Heart right ventricle (tissue), 16 donors: Measurements from ENCODE around the gene HLA-DOB. TPM values are rescaled to one million over a fixed set of nuclear protein-coding genes. Genes with fewer than 3 reads are reported as not detected.

Experiments
- ATAC-seq, 8 donors: fragments of 200-7000 bp; cut with Tn5 transposase; one replicate each; pipeline ENCODE4 v1.9.1; 2020; ENCODE audit warnings: mild to moderate bottlenecking in 8 of 8, moderate library complexity in 8 of 8, moderate number of reproducible peaks in 1 of 8
- DNase-seq, 2 donors: peaks; one replicate each; pipeline ENCODE4 v3.0.0-alpha.2; 2020
- H3K27ac ChIP-seq, 10 donors: fragments of 200-600 bp; sonication (generic) in 2 of 10; one replicate each; pipeline versions ENCODE4 v1.5.0 to v1.8.0; 2020 to 2022; ENCODE audit warnings: mild to moderate bottlenecking in 3 of 10
- H3K27me3 ChIP-seq, 7 donors: fragments of 200-600 bp; one replicate each; pipeline ENCODE4 v1.8.0; 2021 to 2022; ENCODE audit warnings: mild to moderate bottlenecking in 2 of 7
- H3K36me3 ChIP-seq, 9 donors: fragments of 200-600 bp; sonication (generic) in 1 of 9; one replicate each; pipeline versions ENCODE4 v1.5.0 to v1.8.0; 2020 to 2022; ENCODE audit warnings: mild to moderate bottlenecking in 2 of 9
- H3K4me1 ChIP-seq, 9 donors: fragments of 200-600 bp; sonication (generic) in 1 of 9; one replicate each; pipeline versions ENCODE4 v1.5.0 to v1.8.0; 2020 to 2022; ENCODE audit warnings: mild to moderate bottlenecking in 4 of 9
- H3K4me3 ChIP-seq, 10 donors: fragments of 200-600 bp; sonication (generic) in 2 of 10; one replicate each; pipeline versions ENCODE4 v1.5.0 to v1.8.0; 2020 to 2022; ENCODE audit warnings: mild to moderate bottlenecking in 7 of 10, moderate library complexity in 2 of 10
- H3K9me3 ChIP-seq, 11 donors: fragments of 200-600 bp in 10 of 11; sonication (generic) in 2 of 11; one replicate each; pipeline versions ENCODE4 v1.5.0 to v1.8.0; 2013 to 2022; ENCODE audit warnings: mild to moderate bottlenecking in 2 of 11, control low read depth in 1 of 11, moderate library complexity in 1 of 11
- CTCF ChIP-seq, 9 donors: fragments of 200-600 bp; sonication (generic) in 2 of 9; IDR thresholded peaks; one replicate each; pipeline versions ENCODE4 v1.5.0 to v1.8.0; 2021 to 2022; ENCODE audit warnings: antibody characterized with exemption in 9 of 9, mild to moderate bottlenecking in 5 of 9, moderate library complexity in 1 of 9
- WGBS, 2 donors: extraction: QIAGEN DNeasy Blood & Tissue Kit; methylation state at CpG; one replicate each; pipeline ENCODE4 v1.1.7; 2013; ENCODE audit warnings: inconsistent platforms in 1 of 2; 5-methylcytosine and 5-hydroxymethylcytosine counted together
- intact Hi-C, 10 donors: fragments of 100-400 bp; cut with DNase I; formaldehyde crosslinking; loops; one replicate each; pipeline versions ENCODE4 v1.11.1 to v1.14.2; 2022
- polyA plus RNA-seq, 2 donors: library from polyadenylated mRNA; stranded (reverse); fragments of 200-250 nt; gene quantifications; one replicate each; pipeline ENCODE4 v1.2.3, GENCODE V29; 2013
- total RNA-seq, 10 donors: library from RNA; stranded (reverse); fragmentation: NEBNext Ultra II Directional in 3 of 10; extraction: Animal tissue kit (Norgen Biotek cat#: 25700) in 3 of 10; gene quantifications; one replicate each; pipeline versions ENCODE4 v1.2.1 to v1.2.4, GENCODE V29; 2021 to 2023
- donor health status: Arrhythmogenic right ventricular cardiomyopathy.
- donor health status: ischemic (EF 13 %, LVEDD 7.1; RV severe dilation, severe dysfunction).
- donor health status: healthy with polysubstance abuse.
- donor health status: DM: no; HTN: yes; CAD: no.
- donor health status: DM: no; HTN: no; CAD: no.
- donor health status: ischemic (EF 25% LVEDD 6.9; RV normal size, moderate dysfunction).
- donor health status: ischemic (EF 25% LVEDD 5.7; RV mildly dilated, moderate dysfunction).
- donor health status: healthy.
- donor health status: DM: yes; HTN: yes; CAD: no.
- donor health status: Ischemic cardiomyopathy.
- donor health status: ischemic (EF 35%, LVEDD 5.7; RV mildly dilated, moderate dysfunction).
- donor health status: nonischemic (EF 11% LVEDD 7.7; RV severe dilation, severe dysfunction).
- donor health status: DM: yes; HTN: yes; CAD: no.
- donor health status: PGD.
- donor health status: ischemic (EF 29% LVEDD 5.4; RV normal size, mild dysfunction).
- donor health status: nonischemic (EF 23%, LVEDD 6.1; RV moderate dilation, normal function).

Gene HLA-DOB
- total and polyA plus RNA-seq, 12 donors, result 0.21 to 2.1 (median 0.48) TPM; not detected in 2

- Histone ChIP-seq H3K9me3 (no peaks in the 10 kb centered on the region), H3K4me3 (no peak overlapping the region), H3K27ac (no peak overlapping the region), H3K27me3 (no peaks in the 10 kb centered on the region), H3K4me1 (peaks cover 0 to 22% (median 11%) of the 10 kb centered on the region in 9 donors), H3K36me3 (no peaks in the 10 kb centered on the region)
- intact Hi-C loops, result no loop called here
- no peak for TF ChIP-seq CTCF (IDR thresholded peaks at IDR 0.05)
- ATAC-seq, result no peak
- WGBS, 2 donors, result 68 to 69% methylated on average over 3 of the region's 3 CpGs
- no peak for DNase-seq
These were observed 2.9 kb upstream of the HLA-DOB start for GRCh38 chr6:32819729-32820128.

GRCh38 chr6:32818867-32819266 lies 2.1 kb upstream of the HLA-DOB start:
- no peak for TF ChIP-seq CTCF (IDR thresholded peaks at IDR 0.05)
- DNase-seq (no peak), ATAC-seq (no peak)
- H3K4me3 ChIP-seq, result no peak overlapping the region
- no peaks in the 10 kb centered on the region for H3K9me3 ChIP-seq
- H3K27me3 ChIP-seq, result no peaks in the 10 kb centered on the region
- WGBS, 2 donors, result 78 to 80% methylated on average over 2 of the region's 2 CpGs
- intact Hi-C loops, result no loop called here
- H3K36me3 ChIP-seq, result no peaks in the 10 kb centered on the region
- no peak overlapping the region for H3K27ac ChIP-seq
- peaks cover 0 to 26% (median 11%) of the 10 kb centered on the region in 9 donors for H3K4me1 ChIP-seq

- H3K4me1 ChIP-seq, result peaks cover 0 to 23% (median 11%) of the 10 kb centered on the region in 9 donors
- no peak overlapping the region for H3K4me3 ChIP-seq
- H3K9me3 ChIP-seq, result no peaks in the 10 kb centered on the region
- DNase-seq (no peak), ATAC-seq (peak in 2 of 8 donors; percentile 9 to 42)
- 73 to 78% methylated on average over 2 of the region's 2 CpGs for WGBS, 2 donors
- H3K27ac ChIP-seq, result peak overlapping the region in 3 of 10 donors; percentile 6 to 53 (median 11)
- intact Hi-C loops, result no loop called here
- H3K36me3 ChIP-seq, result peaks cover 0 to 5% (median 0%) of the 10 kb centered on the region in 9 donors
- TF ChIP-seq CTCF (IDR thresholded peaks at IDR 0.05), result no peak
- no peaks in the 10 kb centered on the region for H3K27me3 ChIP-seq
These were observed 806 bp downstream of the HLA-DOB start for GRCh38 chr6:32815996-32816395.

- H3K4me3 ChIP-seq, result peak overlapping the region in 3 of 10 donors; percentile 11 to 24 (median 12)
- no peak for TF ChIP-seq CTCF (IDR thresholded peaks at IDR 0.05)
- 74 to 77% methylated on average over 5 of the region's 5 CpGs for WGBS, 2 donors
- no peaks in the 10 kb centered on the region for H3K27me3 ChIP-seq
- intact Hi-C loops, result no loop called here
- peaks cover 0 to 5% (median 0%) of the 10 kb centered on the region in 9 donors for H3K36me3 ChIP-seq
- H3K4me1 ChIP-seq, result peaks cover 0 to 21% (median 11%) of the 10 kb centered on the region in 9 donors
- ATAC-seq, result peak in 5 of 8 donors; percentile 41 to 57 (median 49)
- peak overlapping the region in 3 of 10 donors; percentile 6 to 53 (median 7) for H3K27ac ChIP-seq
- no peaks in the 10 kb centered on the region for H3K9me3 ChIP-seq
- no peak for DNase-seq
These were observed 1.7 kb downstream of the HLA-DOB start for GRCh38 chr6:32815115-32815514.
